Aorta (tissue), 5 donors: Measurements from ENCODE around the gene SLC19A2. TPM values are rescaled to one million over a fixed set of nuclear protein-coding genes. Genes with fewer than 3 reads are reported as not detected.

Experiments used
- ATAC-seq: fragments of 200-7000 bp; cut with Tn5 transposase; one replicate; pipeline ENCODE4 v1.9.1; 2022; ENCODE audit warnings: moderate library complexity; ENCODE audit not compliant: low FRiP score
- DNase-seq, 2 donors: peaks; one replicate each; pipeline ENCODE4 v3.0.0-alpha.2; 2020
- H3K27ac ChIP-seq, 2 donors: one replicate each; pipeline ENCODE4 v1.5.1; 2013; ENCODE audit warnings: low read length in 2 of 2, mild to moderate bottlenecking in 2 of 2, moderate library complexity in 2 of 2, control low read depth in 1 of 2, inconsistent platforms in 1 of 2, low read depth in 1 of 2
- H3K27me3 ChIP-seq, 2 donors: one replicate each; pipeline ENCODE4 v1.6.1; 2013; ENCODE audit warnings: control low read depth in 1 of 2, low read length in 1 of 2, mild to moderate bottlenecking in 1 of 2, moderate library complexity in 1 of 2; ENCODE audit not compliant: insufficient read depth in 2 of 2, control insufficient read depth in 1 of 2
- H3K36me3 ChIP-seq, 2 donors: one replicate each; pipeline ENCODE4 v1.6.1; 2013; ENCODE audit warnings: control low read depth in 1 of 2, low read length in 1 of 2, mild to moderate bottlenecking in 1 of 2; ENCODE audit not compliant: insufficient read depth in 2 of 2, control insufficient read depth in 1 of 2
- H3K4me1 ChIP-seq, 2 donors: one replicate each; pipeline ENCODE4 v1.6.1; 2013; ENCODE audit warnings: low read length in 2 of 2, control low read depth in 1 of 2, mild to moderate bottlenecking in 1 of 2, moderate library complexity in 1 of 2; ENCODE audit not compliant: insufficient read depth in 2 of 2, control insufficient read depth in 1 of 2
- H3K4me3 ChIP-seq, 2 donors: one replicate each; pipeline ENCODE4 v1.5.1; 2013; ENCODE audit warnings: low read length in 2 of 2, control low read depth in 1 of 2, mild to moderate bottlenecking in 1 of 2
- H3K9me3 ChIP-seq: one replicate; pipeline ENCODE4 v1.6.1; 2013; ENCODE audit warnings: mild to moderate bottlenecking, low read length; ENCODE audit not compliant: control insufficient read depth
- WGBS, 2 donors: extraction: QIAGEN DNeasy Blood & Tissue Kit; methylation state at CpG; one replicate each; pipeline ENCODE4 v1.1.7; 2013; 5-methylcytosine and 5-hydroxymethylcytosine counted together
- intact Hi-C, 2 donors: fragments of 100-400 bp; cut with DNase I; formaldehyde crosslinking; loops; one replicate each; pipeline versions ENCODE4 v1.14.2 to v1.15.0; 2022
- polyA plus RNA-seq, 2 donors: library from polyadenylated mRNA; stranded (reverse); fragments of 200-250 nt; gene quantifications; one replicate each; pipeline ENCODE4 v1.2.3, GENCODE V29; 2013
- total RNA-seq, 2 donors: library from RNA; stranded (reverse); fragmentation: NEBNext Ultra II Directional; extraction: Animal tissue kit (Norgen Biotek cat#: 25700); gene quantifications; one replicate each; pipeline ENCODE4 v1.2.1, GENCODE V29; 2021
- donor health status: healthy with polysubstance abuse.
- donor health status: Bipolar disorder and iron deficiency.
- donor health status: DM: no; HTN: no; CAD: no.
- donor health status: DM: no; HTN: no; CAD: no.
- donor health status: DM: yes; HTN: yes; CAD: no.

SLC19A2 gene
- total and polyA plus RNA-seq, 4 donors: 3.5 to 26.9 (median 8.4) TPM

GRCh38 chr1:169456029-169456428 is 29.7 kb downstream of the SLC19A2 start:
- no peaks in the 10 kb centered on the region for H3K36me3 ChIP-seq
- no peak overlapping the region for H3K27ac ChIP-seq
- H3K9me3 ChIP-seq: no peaks in the 10 kb centered on the region
- H3K27me3 ChIP-seq: no peaks in the 10 kb centered on the region
- 64 to 72% methylated on average over 2 of the region's 2 CpGs for WGBS, 2 donors
- ATAC-seq (no peak), DNase-seq (no peak)
- no peaks in the 10 kb centered on the region for H3K4me1 ChIP-seq
- no peak overlapping the region for H3K4me3 ChIP-seq
- intact Hi-C loops: no loop called here

GRCh38 chr1:169452921-169453320 is 32.8 kb downstream of the SLC19A2 start:
- no peak for ATAC-seq
- Histone ChIP-seq H3K27ac (no peak overlapping the region), H3K4me1 (no peaks in the 10 kb centered on the region), H3K36me3 (no peaks in the 10 kb centered on the region), H3K9me3 (no peaks in the 10 kb centered on the region), H3K4me3 (no peak overlapping the region), H3K27me3 (no peaks in the 10 kb centered on the region)
- intact Hi-C loops: no loop called here
- DNase-seq: no peak
- 86 to 95% methylated on average over 2 of the region's 2 CpGs for WGBS, 2 donors

- Histone ChIP-seq H3K27ac (no peak overlapping the region), H3K4me1 (no peaks in the 10 kb centered on the region), H3K36me3 (no peaks in the 10 kb centered on the region), H3K4me3 (no peak overlapping the region), H3K9me3 (no peaks in the 10 kb centered on the region), H3K27me3 (no peaks in the 10 kb centered on the region)
- 83 to 93% methylated on average over 1 of the region's 1 CpG for WGBS, 2 donors
- DNase-seq (no peak), ATAC-seq (no peak)
- intact Hi-C loops: no loop called here
These were observed 34.4 kb downstream of the SLC19A2 start for GRCh38 chr1:169451218-169451824.

- Histone ChIP-seq H3K36me3 (no peaks in the 10 kb centered on the region), H3K4me1 (no peaks in the 10 kb centered on the region), H3K4me3 (no peak overlapping the region), H3K9me3 (no peaks in the 10 kb centered on the region), H3K27me3 (no peaks in the 10 kb centered on the region), H3K27ac (no peak overlapping the region)
- DNase-seq (no peak), ATAC-seq (no peak)
- 58 to 67% methylated on average over 3 of the region's 3 CpGs for WGBS, 2 donors
- intact Hi-C loops: no loop called here
These were observed 41.8 kb downstream of the SLC19A2 start for GRCh38 chr1:169443923-169444322.

GRCh38 chr1:169427081-169427641 is 58.6 kb downstream of the SLC19A2 start, which contains the start of gene CCDC181:
Gene CCDC181, minus strand, starts transcription at chr1:169427474. Its CDS starts 2,547 bp downstream, at chr1:169424927.
- Histone ChIP-seq H3K27ac (no peak within 1 kb of the TSS), H3K4me1 (no peaks in the 10 kb centered on the region), H3K36me3 (no peaks in the 10 kb centered on the region), H3K4me3 (peak within 1 kb of the TSS; percentile 18 to 67), H3K27me3 (no peaks in the 10 kb centered on the region), H3K9me3 (peaks cover 2% of the 10 kb centered on the region)
- intact Hi-C loops: no loop called here
- ATAC-seq (peak; percentile 70), DNase-seq (peak; percentile 56 to 82)
- WGBS, 2 donors: 0 to 1% methylated on average over 29 of the region's 29 CpGs

- ATAC-seq (no peak), DNase-seq (no peak)
- no peaks in the 10 kb centered on the region for H3K4me1 ChIP-seq
- no peaks in the 10 kb centered on the region for H3K27me3 ChIP-seq
- H3K27ac ChIP-seq: no peak overlapping the region
- intact Hi-C loops: no loop called here
- no peaks in the 10 kb centered on the region for H3K9me3 ChIP-seq
- H3K36me3 ChIP-seq: no peaks in the 10 kb centered on the region
- 27 to 41% methylated on average over 6 of the region's 6 CpGs for WGBS, 2 donors
- no peak overlapping the region for H3K4me3 ChIP-seq
These were observed 59.5 kb downstream of the SLC19A2 start for GRCh38 chr1:169426174-169426705.

- DNase-seq (no peak), ATAC-seq (no peak)
- no peak overlapping the region for H3K27ac ChIP-seq
- no peaks in the 10 kb centered on the region for H3K4me1 ChIP-seq
- no peaks in the 10 kb centered on the region for H3K27me3 ChIP-seq
- H3K9me3 ChIP-seq: no peaks in the 10 kb centered on the region
- intact Hi-C loops: no loop called here
- no peaks in the 10 kb centered on the region for H3K36me3 ChIP-seq
- no peak overlapping the region for H3K4me3 ChIP-seq
- WGBS, 2 donors: 79 to 85% methylated on average over 5 of the region's 5 CpGs
These were observed 64.4 kb downstream of the SLC19A2 start for GRCh38 chr1:169421309-169421708.

GRCh38 chr1:169414952-169415351 is 70.8 kb downstream of the SLC19A2 start:
- Histone ChIP-seq H3K27ac (no peak overlapping the region), H3K36me3 (no peaks in the 10 kb centered on the region), H3K27me3 (no peaks in the 10 kb centered on the region), H3K9me3 (no peaks in the 10 kb centered on the region), H3K4me3 (no peak overlapping the region), H3K4me1 (no peaks in the 10 kb centered on the region)
- intact Hi-C loops: no loop called here
- ATAC-seq (no peak), DNase-seq (no peak)
- 86 to 96% methylated on average over 2 of the region's 2 CpGs for WGBS, 2 donors
